ENCODE data around the gene SPEF2. TPM values are rescaled to one million over a fixed set of nuclear protein-coding genes. Genes with fewer than 3 reads are reported as not detected.

The SPEF2 gene
- total and polyA plus RNA-seq, 2 of the 13 experiments (the other 11 are each of a cell fraction or from before 2014, with no cell fraction given): 1.5 to 2.3 TPM

DNA sequence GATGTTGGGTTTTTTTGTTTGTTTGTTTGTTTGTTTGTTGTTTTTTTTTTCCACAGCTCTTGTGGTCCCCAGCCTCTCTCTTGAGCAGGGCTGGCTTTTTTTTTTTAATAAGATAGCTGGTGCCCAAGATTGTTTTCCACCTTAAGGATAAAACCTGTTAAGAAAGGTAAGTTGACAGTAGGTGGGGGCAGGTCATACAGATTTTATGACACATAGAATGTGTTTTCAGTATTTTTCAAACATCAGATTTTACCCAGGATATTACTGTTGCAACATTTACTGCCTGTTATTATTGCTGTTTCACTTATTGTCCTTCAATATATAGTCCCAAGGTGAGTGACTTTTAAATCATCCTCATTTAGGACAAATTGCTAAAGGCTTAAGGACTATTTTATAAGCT lies 235.1 kb downstream of the SPEF2 start:
- no TSS peak for BruUV-seq (replicated peaks)
- TF ChIP-seq SIN3B (IDR thresholded peaks at IDR 0.05; ENCODE audit: low read length) (no peak), ZNF782 (CRISPR knock-in tag; IDR thresholded peaks at IDR 0.05; ENCODE audit: borderline replicate concordance) (no peak), ELF1 (CRISPR knock-in tag; IDR thresholded peaks at IDR 0.05) (no peak), ZNF672 (CRISPR knock-in tag; IDR thresholded peaks at IDR 0.05) (no peak), MEIS1 (CRISPR knock-in tag; IDR thresholded peaks at IDR 0.05; ENCODE audit: borderline replicate concordance) (no peak), ZNF670 (CRISPR knock-in tag; IDR thresholded peaks at IDR 0.05; ENCODE audit: borderline replicate concordance) (no peak), ZNF3 (CRISPR knock-in tag; IDR thresholded peaks at IDR 0.05) (no peak), MAF1 (CRISPR knock-in tag; IDR thresholded peaks at IDR 0.05; ENCODE audit: borderline replicate concordance) (no peak), ZFP36L1 (CRISPR knock-in tag; IDR thresholded peaks at IDR 0.05) (no peak), ATF1 (CRISPR knock-in tag; IDR thresholded peaks at IDR 0.05) (no peak), MAFF (IDR thresholded peaks at IDR 0.05; ENCODE audit: low read depth, low read length) (no peak), ZNF180 (CRISPR knock-in tag; IDR thresholded peaks at IDR 0.05; ENCODE audit: borderline replicate concordance, low read depth) (no peak), BCL6 (CRISPR knock-in tag; IDR thresholded peaks at IDR 0.05) (no peak), KLF15 (CRISPR knock-in tag; IDR thresholded peaks at IDR 0.05; ENCODE audit: borderline replicate concordance) (no peak), RBM39 (IDR thresholded peaks at IDR 0.05; ENCODE audit: low read depth, low read length, poor library complexity, severe bottlenecking) (no peak)
- TF ChIP-seq, protein P1, sequence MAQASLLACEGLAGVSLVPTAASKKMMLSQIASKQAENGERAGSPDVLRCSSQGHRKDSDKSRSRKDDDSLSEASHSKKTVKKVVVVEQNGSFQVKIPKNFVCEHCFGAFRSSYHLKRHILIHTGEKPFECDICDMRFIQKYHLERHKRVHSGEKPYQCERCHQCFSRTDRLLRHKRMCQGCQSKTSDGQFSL (CRISPR knock-in tag; IDR thresholded peaks at IDR 0.05): no peak
- TF ChIP-seq, protein P2, sequence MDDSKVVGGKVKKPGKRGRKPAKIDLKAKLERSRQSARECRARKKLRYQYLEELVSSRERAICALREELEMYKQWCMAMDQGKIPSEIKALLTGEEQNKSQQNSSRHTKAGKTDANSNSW (CRISPR knock-in tag; IDR thresholded peaks at IDR 0.05; ENCODE audit: borderline replicate concordance): no peak
- TF ChIP-seq, protein P3, sequence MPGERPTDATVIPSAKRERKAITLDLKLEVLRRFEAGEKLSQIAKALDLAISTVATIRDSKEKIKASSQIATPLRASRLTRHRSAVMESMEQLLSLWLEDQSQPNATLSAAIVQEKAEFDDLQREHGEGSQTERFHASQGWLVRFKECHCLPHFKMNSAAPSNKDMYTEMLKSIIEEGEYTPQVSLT (CRISPR knock-in tag; IDR thresholded peaks at IDR 0.05; ENCODE audit: borderline replicate concordance, low read depth): no peak
- TF ChIP-seq, protein P4, sequence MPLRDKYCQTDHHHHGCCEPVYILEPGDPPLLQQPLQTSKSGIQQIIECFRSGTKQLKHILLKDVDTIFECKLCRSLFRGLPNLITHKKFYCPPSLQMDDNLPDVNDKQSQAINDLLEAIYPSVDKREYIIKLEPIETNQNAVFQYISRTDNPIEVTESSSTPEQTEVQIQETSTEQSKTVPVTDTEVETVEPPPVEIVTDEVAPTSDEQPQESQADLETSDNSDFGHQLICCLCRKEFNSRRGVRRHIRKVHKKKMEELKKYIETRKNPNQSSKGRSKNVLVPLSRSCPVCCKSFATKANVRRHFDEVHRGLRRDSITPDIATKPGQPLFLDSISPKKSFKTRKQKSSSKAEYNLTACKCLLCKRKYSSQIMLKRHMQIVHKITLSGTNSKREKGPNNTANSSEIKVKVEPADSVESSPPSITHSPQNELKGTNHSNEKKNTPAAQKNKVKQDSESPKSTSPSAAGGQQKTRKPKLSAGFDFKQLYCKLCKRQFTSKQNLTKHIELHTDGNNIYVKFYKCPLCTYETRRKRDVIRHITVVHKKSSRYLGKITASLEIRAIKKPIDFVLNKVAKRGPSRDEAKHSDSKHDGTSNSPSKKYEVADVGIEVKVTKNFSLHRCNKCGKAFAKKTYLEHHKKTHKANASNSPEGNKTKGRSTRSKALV (CRISPR knock-in tag; IDR thresholded peaks at IDR 0.05): no peak
- ATAC-seq: no peak
- H3K4me1 ChIP-seq (ENCODE audit: insufficient read depth, low read length): no peaks in the 10 kb centered on the region
- H3K9me3 ChIP-seq (ENCODE audit: low read length): no peaks in the 10 kb centered on the region
- H4K20me1 ChIP-seq (ENCODE audit: insufficient read depth, low read length): no peaks in the 10 kb centered on the region
- DNase-seq (ENCODE audit: low spot score): no peak
- POLR2A ChIA-PET: no interaction called here
- H3K4me2 ChIP-seq (ENCODE audit: low read depth, low read length): no peak overlapping the region
- no peak for FAIRE-seq
- H3K36me3 ChIP-seq (replicated peaks in 1 of 2; ENCODE audit: control insufficient read depth in 1 of 2, insufficient read depth in 2 of 2, low read length in 2 of 2): no peaks in the 10 kb centered on the region
- H3K4me3 ChIP-seq (replicated peaks in 1 of 3; ENCODE audit: insufficient read depth in 1 of 3, low read depth in 2 of 3, low read length in 3 of 3): no peak overlapping the region
- H3K27ac ChIP-seq (ENCODE audit: extremely low read length, insufficient read depth, low read length): no peak overlapping the region
- no peak overlapping the region for H2AFZ ChIP-seq (ENCODE audit: low read length)
- H3K9ac ChIP-seq (ENCODE audit: insufficient read depth, low read depth, low read length): no peak overlapping the region
- intact Hi-C loops (cut with micrococcal nuclease; ENCODE audit: unreplicated experiment) (no loop called here), in situ Hi-C loops (cut with HindIII; ENCODE audit: extremely low pct_ligation_motif_present, low pct_unique_long_range_greater_than_20kb) (no loop called here)
- CTCF ChIA-PET (ENCODE audit: low intra/inter-chr PET ratio, low total read pairs): no interaction called here
- no peaks in the 10 kb centered on the region for H3K27me3 ChIP-seq (ENCODE audit: control insufficient read depth in 1 of 2, insufficient read depth in 2 of 2, low read length in 2 of 2)
- H3K79me2 ChIP-seq (ENCODE audit: insufficient read depth, low read length): no peaks in the 10 kb centered on the region
